ENCODE results near the gene TMEM139. TPM values are rescaled to one million over a fixed set of nuclear protein-coding genes. Genes with fewer than 3 reads are reported as not detected.
A peak's percentile ranks its signal among the peaks of the same experiment; 100 is the strongest.
"Not testable (repeated sequence)": the region's sequence is repeated elsewhere in the genome, so short reads cannot be mapped to it uniquely, and the experiment has no call there.

Gene TMEM139
- total RNA-seq, 3 donors from 2014 or later: 16.2 to 49.4 (median 46.6) TPM

- ATAC-seq (no peak), DNase-seq (no peak)
- H3K4me1 ChIP-seq (ENCODE audit: low read depth): peaks cover 55% of the 10 kb centered on the region
- TF ChIP-seq CTCF (IDR thresholded peaks at IDR 0.05): no peak
- no peaks in the 10 kb centered on the region for H3K36me3 ChIP-seq (ENCODE audit: low read depth)
- H3K9me3 ChIP-seq: no peaks in the 10 kb centered on the region
- no peak overlapping the region for H3K4me3 ChIP-seq
- intact Hi-C loops (cut with DNase I, micrococcal nuclease): no loop called here
These were observed 1.7 kb downstream of the TMEM139 start for GRCh38 chr7:143286522-143286890.

GRCh38 chr7:143287339-143287934, 2.7 kb downstream of the TMEM139 start:
- Histone ChIP-seq H3K4me3 (no peak overlapping the region), H3K36me3 (ENCODE audit: low read depth) (no peaks in the 10 kb centered on the region), H3K9me3 (no peaks in the 10 kb centered on the region), H3K4me1 (ENCODE audit: low read depth) (peaks cover 53% of the 10 kb centered on the region)
- no peak for TF ChIP-seq CTCF (IDR thresholded peaks at IDR 0.05)
- intact Hi-C loops (cut with DNase I, micrococcal nuclease): no loop called here
- DNase-seq (peak in 1 of 3 donors; percentile 58), ATAC-seq (no peak)

GRCh38 chr7:143287935-143288826, 3.4 kb downstream of the TMEM139 start, which contains the start of gene CASP2:
Gene CASP2, plus strand, starts transcription at chr7:143288351. Its CDS starts 105 bp downstream, at chr7:143288456.
- peak; percentile 43 for TF ChIP-seq CTCF (IDR thresholded peaks at IDR 0.05)
- Histone ChIP-seq H3K4me1 (ENCODE audit: low read depth) (peaks cover 47% of the 10 kb centered on the region), H3K4me3 (peak within 1 kb of the TSS; percentile 82), H3K9me3 (no peaks in the 10 kb centered on the region), H3K36me3 (ENCODE audit: low read depth) (no peaks in the 10 kb centered on the region)
- peak; percentile 98 to 99 (median 99) for DNase-seq
- intact Hi-C loops (cut with DNase I, micrococcal nuclease): no loop called here
- peak; percentile 84 for ATAC-seq

GRCh38 chr7:143288836-143289235, 4.1 kb downstream of the TMEM139 start:
- intact Hi-C loops (cut with DNase I, micrococcal nuclease): no loop called here
- Histone ChIP-seq H3K9me3 (no peaks in the 10 kb centered on the region), H3K4me1 (ENCODE audit: low read depth) (peaks cover 41% of the 10 kb centered on the region), H3K36me3 (ENCODE audit: low read depth) (no peaks in the 10 kb centered on the region), H3K4me3 (peak overlapping the region; percentile 82)
- no peak for TF ChIP-seq CTCF (IDR thresholded peaks at IDR 0.05)
- DNase-seq: no peak
- no peak for ATAC-seq

- no peak for TF ChIP-seq CTCF (IDR thresholded peaks at IDR 0.05)
- intact Hi-C loops (cut with DNase I, micrococcal nuclease): no loop called here
- H3K4me3 ChIP-seq: no peak overlapping the region
- H3K36me3 ChIP-seq (ENCODE audit: low read depth): no peaks in the 10 kb centered on the region
- ATAC-seq: no peak
- DNase-seq: no peak
- H3K9me3 ChIP-seq: no peaks in the 10 kb centered on the region
- peaks cover 35% of the 10 kb centered on the region for H3K4me1 ChIP-seq (ENCODE audit: low read depth)
These were observed 4.7 kb downstream of the TMEM139 start for GRCh38 chr7:143289421-143289820.

- not testable (repeated sequence) for H3K36me3 ChIP-seq (ENCODE audit: low read depth); ATAC-seq; H3K4me3 ChIP-seq; H3K9me3 ChIP-seq; DNase-seq
- intact Hi-C loops (cut with DNase I, micrococcal nuclease): loop anchor here in 1 of 2 donors (10.0 kb wide), 1 partner anchor 45 kb away; no protein-coding TSS in a partner anchor
- H3K4me1 ChIP-seq (ENCODE audit: low read depth): peaks cover 35% of the 10 kb centered on the region
These were observed 5.1 kb downstream of the TMEM139 start for GRCh38 chr7:143289888-143290287.
